ENCODE measurements around the gene GSTM3.

GRCh38 chr1:109713636-109714035 lies 27.2 kb downstream of the GSTM3 start:
- TF ChIP-seq USF2 (CRISPR knock-in tag; IDR thresholded peaks at IDR 0.05) (no peak), CTCF (IDR thresholded peaks at IDR 0.05) (no peak), SMAD3 (CRISPR knock-in tag; IDR thresholded peaks at IDR 0.05; ENCODE audit: borderline replicate concordance) (no peak), JUN (CRISPR knock-in tag; IDR thresholded peaks at IDR 0.05) (no peak), MAX (CRISPR knock-in tag; IDR thresholded peaks at IDR 0.05) (no peak), ESRRA (CRISPR knock-in tag; IDR thresholded peaks at IDR 0.05; ENCODE audit: borderline replicate concordance) (no peak), MXD4 (CRISPR knock-in tag; IDR thresholded peaks at IDR 0.05; ENCODE audit: borderline replicate concordance) (no peak), NFE2L1 (CRISPR knock-in tag; IDR thresholded peaks at IDR 0.05) (no peak), ETV6 (CRISPR knock-in tag; IDR thresholded peaks at IDR 0.05) (no peak)
